SKM-1 treated with dmso at 0.1 percent for 144 hours (cell line): ENCODE results near the gene KIAA1217.

Experiments used
- DNase-seq: peaks from one replicate; lab custom pipeline; 2025; ENCODE audit not compliant: unreplicated experiment; lab: John Stamatoyannopoulos, UW

The KIAA1217 gene

GRCh38 chr10:24207341-24207740 is 1.6 kb upstream of the KIAA1217 start:
- DNase-seq, result no peak

DNA sequence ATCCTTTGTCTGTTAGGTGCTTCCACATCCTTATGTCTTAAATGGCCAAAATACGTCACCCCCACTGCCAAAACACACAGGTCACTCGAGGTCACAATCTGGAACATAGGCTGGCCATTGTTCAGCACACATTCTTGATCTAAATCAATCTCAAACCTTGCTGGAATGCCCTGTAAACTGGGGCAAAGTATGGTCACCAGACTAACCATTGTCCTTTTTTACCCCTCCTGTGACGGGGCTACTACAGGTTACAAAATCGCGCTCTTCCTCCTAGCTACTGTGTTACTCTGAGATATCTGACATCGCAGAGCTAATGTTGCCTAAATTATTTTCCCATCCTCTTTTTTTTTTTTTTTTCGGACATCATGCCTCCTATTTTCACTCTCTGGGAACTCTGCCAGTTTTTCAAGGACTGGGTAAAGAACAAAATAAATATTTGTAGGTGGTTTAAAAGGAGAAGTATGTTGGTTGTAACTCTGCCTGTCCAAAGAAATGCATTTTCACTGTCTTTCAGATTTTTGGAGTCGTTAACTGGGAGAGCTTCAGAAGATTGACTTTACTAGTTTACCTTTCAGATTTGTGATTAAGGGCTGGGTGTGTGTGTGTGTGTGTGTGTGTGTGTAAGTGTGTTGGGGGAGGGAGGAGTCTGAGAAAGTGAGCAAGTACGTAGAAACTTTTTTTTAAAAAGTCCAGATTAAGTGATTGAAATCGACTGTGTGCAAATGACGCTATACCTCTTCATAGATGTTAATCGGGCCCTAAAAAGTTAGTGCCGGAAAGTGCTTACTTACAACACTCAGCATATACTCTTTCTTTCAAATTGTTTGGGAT is 942 bp upstream of the KIAA1217 start:
- no peak for DNase-seq

- no peak for DNase-seq
Observed at GRCh38 chr10:24209432-24209771, 464 bp downstream of the KIAA1217 start.

- no peak for DNase-seq
Observed at GRCh38 chr10:24209946-24210491, 1.1 kb downstream of the KIAA1217 start.

DNA sequence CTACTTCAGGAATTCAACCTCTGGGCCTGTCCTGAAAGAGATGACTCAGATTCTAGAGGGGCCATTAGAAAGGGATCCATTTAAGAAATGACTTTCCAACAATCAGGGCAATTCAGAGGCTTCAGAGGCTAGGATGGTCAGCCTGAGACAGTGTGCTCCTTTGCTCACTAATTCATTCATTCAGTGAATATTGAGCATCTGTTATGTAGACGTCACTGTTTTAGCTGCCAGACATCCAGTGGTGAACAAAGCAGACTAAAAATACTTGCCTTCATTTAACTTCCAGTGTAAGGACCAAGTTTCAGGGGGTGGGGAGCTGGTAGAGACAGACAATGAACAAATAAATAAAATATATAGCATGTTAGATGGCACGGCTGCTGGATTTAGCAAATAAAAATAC is 1.6 kb downstream of the KIAA1217 start:
- DNase-seq, result no peak

DNA sequence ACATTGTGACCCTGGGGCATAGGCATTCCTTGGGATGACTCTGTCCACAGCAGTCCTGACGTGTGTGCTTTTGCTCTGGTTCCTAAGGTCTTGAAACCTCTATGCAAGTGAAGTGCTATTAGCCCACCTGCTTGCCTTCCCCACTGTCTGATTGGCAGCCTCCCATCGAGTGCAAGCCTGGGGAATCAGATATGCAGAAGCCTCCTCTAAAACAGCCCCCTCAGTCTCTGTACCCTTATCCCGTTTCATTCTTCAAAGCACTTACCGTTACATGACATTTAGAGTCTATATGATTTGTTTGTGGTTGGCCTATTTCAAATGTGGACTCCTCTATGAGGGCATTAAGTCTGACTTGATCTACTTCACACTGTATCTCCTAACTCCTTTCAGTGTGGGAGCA is 4.3 kb downstream of the KIAA1217 start:
- no peak for DNase-seq

GRCh38 chr10:24213881-24214280 is 4.9 kb downstream of the KIAA1217 start:
- DNase-seq, result no peak

GRCh38 chr10:24214762-24215161 is 5.8 kb downstream of the KIAA1217 start:
- no peak for DNase-seq

- DNase-seq, result no peak
Observed at GRCh38 chr10:24215196-24215595, 6.3 kb downstream of the KIAA1217 start.

GRCh38 chr10:24215603-24216002 is 6.7 kb downstream of the KIAA1217 start:
- no peak for DNase-seq

GRCh38 chr10:24219963-24220362 is 11.0 kb downstream of the KIAA1217 start:
- no peak for DNase-seq

DNA sequence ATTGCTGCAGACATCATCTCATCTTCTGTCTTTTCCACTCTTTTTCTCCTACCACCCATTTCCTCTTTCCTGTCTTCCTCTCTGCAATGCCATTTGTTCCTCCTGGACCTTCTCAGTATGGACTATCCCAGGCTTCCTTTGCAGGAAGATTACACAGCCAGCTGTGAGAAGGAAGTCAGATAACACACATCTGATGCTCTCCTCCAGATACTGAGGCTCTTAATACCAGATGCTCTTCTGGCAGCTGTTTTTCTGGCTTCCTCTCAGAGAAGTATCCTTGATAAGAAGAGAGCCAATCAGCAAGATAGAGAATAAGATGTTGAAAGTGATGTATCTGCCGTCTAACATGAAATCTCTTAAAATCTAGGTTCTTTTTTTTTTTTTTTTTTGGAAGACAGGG is 14.4 kb downstream of the KIAA1217 start:
- DNase-seq, result no peak

- no peak for DNase-seq
Observed at GRCh38 chr10:24223953-24224352, 15.0 kb downstream of the KIAA1217 start.

GRCh38 chr10:24228642-24229041 is 19.7 kb downstream of the KIAA1217 start:
- DNase-seq, result no peak

DNA sequence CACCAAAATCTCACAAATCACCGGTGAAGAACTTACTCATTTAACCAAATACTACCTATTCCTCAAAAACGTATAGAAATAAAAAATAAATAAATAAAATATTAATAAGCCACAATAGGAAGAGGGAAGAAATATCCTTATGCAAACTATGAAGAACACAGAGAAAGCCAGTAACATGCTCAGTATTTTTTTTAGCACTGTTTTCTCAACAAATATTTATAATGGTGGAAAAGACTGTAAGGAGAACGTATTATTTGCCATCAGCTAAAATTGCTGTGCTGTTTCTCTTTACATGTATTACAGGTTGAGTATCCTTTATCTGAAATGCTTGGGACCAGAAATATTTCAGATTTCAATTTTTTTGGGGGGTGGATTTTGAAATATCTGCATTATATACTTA is 21.0 kb downstream of the KIAA1217 start:
- DNase-seq, result no peak

- DNase-seq, result no peak
Observed at GRCh38 chr10:24231200-24231599, 22.3 kb downstream of the KIAA1217 start.

DNA sequence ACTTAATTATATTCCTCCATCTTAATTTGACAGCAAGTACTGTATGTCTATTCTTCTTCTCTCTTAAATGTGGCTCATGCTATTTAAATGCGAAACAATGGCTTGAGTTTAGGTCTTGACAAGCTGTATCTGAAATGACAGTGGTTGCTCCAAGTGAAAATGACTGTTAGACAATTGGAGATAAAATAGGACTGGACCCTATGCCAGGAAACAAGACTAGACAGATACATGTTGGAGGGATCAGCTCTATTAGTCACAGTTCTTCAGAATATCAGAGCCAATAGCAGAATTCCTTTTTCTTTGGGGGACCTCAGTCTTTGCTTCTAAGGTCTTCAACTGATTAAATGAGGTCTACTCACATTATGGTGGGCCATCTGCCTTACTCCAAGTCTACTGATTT is 25.8 kb downstream of the KIAA1217 start:
- DNase-seq, result no peak

- DNase-seq, result no peak
Observed at GRCh38 chr10:24235471-24235870, 26.5 kb downstream of the KIAA1217 start.

DNA sequence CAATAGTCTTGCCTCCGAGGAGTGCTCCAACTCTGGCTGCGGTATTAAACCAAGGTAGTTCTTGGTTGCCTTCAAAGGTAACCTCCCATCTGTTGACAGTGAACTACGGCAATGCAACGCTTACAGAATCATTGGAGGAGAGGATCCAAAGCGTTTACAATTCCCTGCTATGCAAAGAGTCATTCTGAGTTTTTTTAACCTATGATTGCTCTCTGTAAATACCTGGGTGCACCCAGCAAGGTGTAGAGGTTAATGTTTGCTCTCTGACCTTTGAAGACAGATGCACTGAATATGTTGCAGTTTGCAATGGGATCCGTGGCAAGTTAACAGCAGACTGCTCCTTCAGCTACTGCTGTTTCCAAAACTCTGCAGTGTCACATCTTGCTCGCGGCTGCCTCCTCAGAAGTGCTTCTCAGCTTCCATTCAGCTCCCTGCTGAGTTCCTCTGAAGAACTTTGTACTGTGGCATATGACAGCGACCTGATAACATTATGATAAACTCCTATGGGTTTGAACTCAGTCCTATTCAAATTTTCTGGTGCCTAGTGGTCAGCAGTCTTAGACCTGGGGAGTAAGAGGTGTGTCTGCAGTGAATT is 29.0 kb downstream of the KIAA1217 start:
- DNase-seq, result no peak

GRCh38 chr10:24238519-24239247 is 29.7 kb downstream of the KIAA1217 start:
- no peak for DNase-seq

DNA sequence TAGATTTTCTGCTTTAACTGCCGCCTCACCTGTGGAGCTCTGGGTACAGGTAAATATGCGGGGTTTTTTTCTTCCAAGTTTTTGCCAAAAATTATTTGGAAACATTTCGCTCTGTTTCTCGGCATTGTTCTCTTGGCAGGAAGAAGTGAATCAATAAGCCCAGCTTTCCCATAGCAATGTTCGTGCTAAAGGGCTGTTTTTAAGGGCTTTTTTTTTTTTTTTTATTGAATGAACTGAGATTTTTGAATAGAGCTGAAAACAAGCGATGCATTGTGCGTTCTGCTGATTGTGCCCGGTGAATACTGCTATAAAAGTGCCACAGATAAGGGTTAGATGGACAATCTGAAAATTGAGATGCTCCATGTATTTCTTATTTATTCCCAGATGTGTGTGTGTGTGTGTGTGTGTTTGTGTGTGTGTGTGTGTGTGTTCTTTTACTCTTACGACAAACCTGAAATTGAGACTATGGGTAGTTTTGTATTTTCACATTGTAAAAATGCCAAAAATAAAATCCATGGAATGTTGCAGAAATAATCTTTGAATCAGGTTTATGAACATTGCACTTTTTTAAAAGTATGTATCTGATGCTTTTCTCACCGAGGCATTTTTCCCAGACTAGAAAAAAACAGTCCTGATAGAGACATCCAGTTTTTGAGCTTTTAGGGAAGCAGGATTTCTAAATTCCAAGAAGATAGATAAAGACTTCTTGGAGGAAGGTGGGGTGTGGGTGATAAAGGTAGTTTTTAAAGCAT is 30.5 kb downstream of the KIAA1217 start:
- no peak for DNase-seq
